B cell (primary cell): ENCODE results near the gene BTNL9. TPM values are rescaled to one million over a fixed set of nuclear protein-coding genes. Genes with fewer than 3 reads are reported as not detected.
"Not testable (repeated sequence)": the region's sequence is repeated elsewhere in the genome, so short reads cannot be mapped to it uniquely, and the experiment has no call there.

Experiments
- ATAC-seq: fragments of 200-7000 bp; cut with Tn5 transposase; one replicate; pipeline ENCODE4 v1.10.0; 2021; ENCODE audit warnings: low read depth, mild to moderate bottlenecking, moderate number of reproducible peaks, moderate library complexity
- CTCF ChIA-PET: fragments of 350-600 bp; sonication (Branson Sonifier 250); formaldehyde crosslinking; loops from one replicate; lab custom pipeline; 2021; ENCODE audit warnings: antibody characterized with exemption, inconsistent platforms; lab: Charles Lee
- POLR2A ChIA-PET: fragments of 350-600 bp; sonication (Branson Sonifier 250); formaldehyde crosslinking; loops from one replicate; lab custom pipeline; 2021; ENCODE audit warnings: antibody characterized with exemption; lab: Charles Lee
- DNase-seq: peaks from one replicate; pipeline ENCODE4 v3.0.0; 2013
- H2AFZ ChIP-seq: 2 replicates; pipeline ENCODE4 v1.6.1; 2012; ENCODE audit warnings: mild to moderate bottlenecking, low read depth, low read length; ENCODE audit not compliant: insufficient read depth, poor library complexity, severe bottlenecking
- H3K27ac ChIP-seq, 2 donors: 1 replicate in 1 of 2; 2 replicates in 1 of 2; pipeline ENCODE4 v1.5.1; 2012 to 2013; ENCODE audit warnings: low read length in 2 of 2, mild to moderate bottlenecking in 2 of 2, moderate library complexity in 1 of 2
- H3K27me3 ChIP-seq, 4 experiments: fragments of 200-600 bp in 1 of 4; sonication (generic) in 1 of 4; replicated peaks in 1 of 4; 1 replicate in 2 of 4; 2 replicates in 2 of 4; pipeline versions ENCODE4 v1.6.1 to v1.7.0; 2013 to 2016; ENCODE audit warnings: low read length in 3 of 4, mild to moderate bottlenecking in 2 of 4, mixed read lengths in 1 of 4, moderate library complexity in 1 of 4; ENCODE audit not compliant: insufficient read depth in 4 of 4, control insufficient read depth in 3 of 4; ENCODE audit errors: control extremely low read depth in 1 of 4
- H3K36me3 ChIP-seq, 2 experiments: replicated peaks in 1 of 2; 1 replicate in 1 of 2; 2 replicates in 1 of 2; pipeline versions ENCODE4 v1.6.1 to v1.7.1; 2013; ENCODE audit warnings: low read length in 1 of 2; ENCODE audit not compliant: insufficient read depth in 2 of 2, control insufficient read depth in 1 of 2; ENCODE audit errors: control extremely low read depth in 1 of 2, extremely low read depth in 1 of 2
- H3K4me1 ChIP-seq, 2 donors: fragments of 200-600 bp in 1 of 2; sonication (generic) in 1 of 2; 1 replicate in 1 of 2; 2 replicates in 1 of 2; pipeline versions ENCODE4 v1.5.1 to v1.6.1; 2013 to 2017; ENCODE audit warnings: low read length in 2 of 2; ENCODE audit not compliant: control insufficient read depth in 2 of 2, insufficient read depth in 2 of 2
- H3K4me2 ChIP-seq: replicated peaks from 2 replicates; pipeline ENCODE3; 2012; ENCODE audit warnings: mild to moderate bottlenecking, low read depth, low read length; ENCODE audit not compliant: poor library complexity, severe bottlenecking
- H3K4me3 ChIP-seq, 5 experiments: fragments of 200-600 bp in 1 of 5; sonication (generic) in 1 of 5; 1 replicate in 3 of 5; 2 replicates in 2 of 5; pipeline versions ENCODE4 v1.5.1 to v1.7.0; 2011 to 2016; ENCODE audit warnings: low read length in 4 of 5, mild to moderate bottlenecking in 4 of 5, low read depth in 2 of 5, control low read depth in 1 of 5, moderate library complexity in 1 of 5; ENCODE audit not compliant: insufficient read depth in 1 of 5; ENCODE audit errors: control extremely low read depth in 1 of 5, extremely low read depth in 1 of 5
- H3K79me2 ChIP-seq: fragments of 200-600 bp; sonication (generic); one replicate; pipeline ENCODE4 v1.6.0; 2016; ENCODE audit warnings: low read length; ENCODE audit not compliant: control insufficient read depth, insufficient read depth
- H3K9ac ChIP-seq: fragments of 200-600 bp; sonication (generic); 2 replicates; pipeline ENCODE4 v1.6.1; 2017; ENCODE audit warnings: mild to moderate bottlenecking, low read length, moderate library complexity
- H3K9me3 ChIP-seq, 3 donors: one replicate each; pipeline versions ENCODE4 v1.6.1 to v1.7.1; 2013; ENCODE audit warnings: low read length in 2 of 3; ENCODE audit not compliant: control insufficient read depth in 2 of 3, insufficient read depth in 1 of 3; ENCODE audit errors: control extremely low read depth in 1 of 3
- H4K20me1 ChIP-seq: 2 replicates; pipeline ENCODE4 v1.6.0; 2012; ENCODE audit warnings: mild to moderate bottlenecking, low read length; ENCODE audit not compliant: insufficient read depth, control insufficient read depth, poor library complexity, severe bottlenecking
- H3K27ac Mint-ChIP-seq: one replicate; pipeline ENCODE4 v1.8.0; 2021; ENCODE audit warnings: mixed read lengths
- H3K27me3 Mint-ChIP-seq: one replicate; pipeline ENCODE4 v1.8.0; 2021; ENCODE audit warnings: mixed read lengths
- H3K4me1 Mint-ChIP-seq: one replicate; pipeline ENCODE4 v1.8.0; 2021; ENCODE audit warnings: mixed read lengths
- H3K4me3 Mint-ChIP-seq: one replicate; pipeline ENCODE4 v1.8.0; 2021; ENCODE audit warnings: mixed read lengths
- H3K9me3 Mint-ChIP-seq: one replicate; pipeline ENCODE4 v1.8.0; 2022; ENCODE audit warnings: mixed read lengths; ENCODE audit not compliant: insufficient read depth
- CTCF ChIP-seq: fragments of 200-600 bp; IDR thresholded peaks from one replicate; pipeline ENCODE4 v1.8.0; 2022; ENCODE audit warnings: antibody characterized with exemption, mild to moderate bottlenecking
- EZH2 ChIP-seq: IDR thresholded peaks from 2 replicates; pipeline ENCODE4 v1.6.1; 2012; ENCODE audit warnings: borderline replicate concordance, low read depth, mild to moderate bottlenecking, moderate library complexity, low read length; ENCODE audit not compliant: insufficient read depth, poor library complexity, severe bottlenecking
- WGBS: methylation state at CpG from one replicate; pipeline ENCODE4 v1.1.5; 2013; ENCODE audit warnings: missing lambda C conversion rate; ENCODE audit not compliant: insufficient coverage; 5-methylcytosine and 5-hydroxymethylcytosine counted together
- intact Hi-C: fragments of 100-400 bp; cut with micrococcal nuclease; formaldehyde crosslinking; loops from one replicate; pipeline ENCODE4 v1.10.0; 2022
- polyA plus RNA-seq: library from polyadenylated mRNA; depleted of rRNA; stranded (reverse); fragments of >200 nt; gene quantifications from 2 replicates; pipeline ENCODE4 v1.2.3, GENCODE V29; 2012
- total RNA-seq, 2 donors: library from RNA; stranded (reverse); fragments of 120-200 nt in 1 of 2; gene quantifications; 1 replicate in 1 of 2; 2 replicates in 1 of 2; pipeline versions ENCODE4 v1.2.3 to v1.2.4, GENCODE V29; 2013 to 2022

Gene BTNL9
- total and polyA plus RNA-seq, 2 donors (not counting 1 experiment from before 2014, with no cell fraction given) = 40.7 to 173 TPM

- H3K27ac ChIP-seq, H3K27ac Mint-ChIP-seq, intact Hi-C loops, H3K4me2 ChIP-seq, H3K9me3 Mint-ChIP-seq, H3K27me3 ChIP-seq, H3K79me2 ChIP-seq, H3K36me3 ChIP-seq, H2AFZ ChIP-seq, ATAC-seq, CTCF ChIA-PET, H3K9ac ChIP-seq, H3K4me1 ChIP-seq, H4K20me1 ChIP-seq, H3K4me3 ChIP-seq, POLR2A ChIA-PET, H3K4me3 Mint-ChIP-seq, DNase-seq, H3K4me1 Mint-ChIP-seq: not testable (repeated sequence)
- peaks cover 3 to 12% (median 11%) of the 10 kb centered on the region in 3 donors for H3K9me3 ChIP-seq
- 83% methylated on average over 1 of the region's 3 CpGs for WGBS
- peaks cover 10% of the 10 kb centered on the region for H3K27me3 Mint-ChIP-seq
These were observed 22.6 kb upstream of the BTNL9 start for GRCh38 chr5:181017448-181017847.

GRCh38 chr5:181020688-181021087 is 19.4 kb upstream of the BTNL9 start:
- ATAC-seq (no peak), DNase-seq (no peak)
- Histone ChIP-seq H3K4me1 (no peaks in the 10 kb centered on the region), H3K27me3 (peaks cover 0 to 9% (median 0%) of the 10 kb centered on the region in 4 experiments), H3K27ac (no peak overlapping the region), H2AFZ (no peak overlapping the region), H3K4me3 (no peak overlapping the region), H3K9ac (no peak overlapping the region), H3K36me3 (no peaks in the 10 kb centered on the region), H3K9me3 (peaks cover 8 to 26% (median 14%) of the 10 kb centered on the region in 3 donors), H3K4me2 (no peak overlapping the region), H4K20me1 (no peaks in the 10 kb centered on the region), H3K79me2 (no peaks in the 10 kb centered on the region)
- ChIA-PET CTCF (no interaction called here), POLR2A (no interaction called here)
- intact Hi-C loops = no loop called here
- H3K4me3 Mint-ChIP-seq = no peak overlapping the region
- H3K27me3 Mint-ChIP-seq = peaks cover 26% of the 10 kb centered on the region
- peaks cover 7% of the 10 kb centered on the region for H3K9me3 Mint-ChIP-seq
- H3K27ac Mint-ChIP-seq = no peak overlapping the region
- WGBS = 91% methylated on average over 3 of the region's 3 CpGs
- H3K4me1 Mint-ChIP-seq = no peaks in the 10 kb centered on the region
- TF ChIP-seq EZH2 (no peak), CTCF (no peak)
